GM12878 (cell line): ENCODE results near the gene CEP68.

Experiments used
- CEBPB ChIP-seq, 2 experiments: fragments of 150-350 bp in 1 of 2; IDR thresholded peaks; 2 replicates each; pipeline ENCODE4 v1.6.1; 2012 to 2014; ENCODE audit warnings: low read depth in 2 of 2, low read length in 2 of 2, borderline replicate concordance in 1 of 2, inconsistent platforms in 1 of 2
- CHD2 ChIP-seq: IDR thresholded peaks from 2 replicates; pipeline ENCODE4 v1.6.1; 2011; ENCODE audit warnings: low read depth, low read length, improper control_type of control experiment, borderline replicate concordance
- CREM ChIP-seq: IDR thresholded peaks from 2 replicates; pipeline ENCODE4 v1.6.1; 2014; ENCODE audit warnings: antibody characterized with exemption, low read depth
- CTCF ChIP-seq, 3 experiments: IDR thresholded peaks in 2 of 3; conservative IDR thresholded peaks in 1 of 3; 2 replicates each; pipeline ENCODE4 v1.5.1; 2011; ENCODE audit warnings: low read depth in 3 of 3, low read length in 3 of 3, mild to moderate bottlenecking in 3 of 3, control low read depth in 2 of 3, moderate library complexity in 2 of 3, inconsistent platforms in 1 of 3, mixed read lengths in 1 of 3; ENCODE audit not compliant: control insufficient read depth in 2 of 3, insufficient read depth in 1 of 3; ENCODE audit errors: extremely low read depth in 1 of 3
- FOXM1 ChIP-seq: IDR thresholded peaks from 2 replicates; pipeline ENCODE4 v1.6.1; 2012; ENCODE audit warnings: low read depth, mild to moderate bottlenecking, inconsistent platforms, low read length, moderate library complexity
- HCFC1 ChIP-seq: fragments of 150-350 bp; IDR thresholded peaks from 2 replicates; pipeline ENCODE4 v1.6.1; 2014; ENCODE audit warnings: low read length
- IKZF2 ChIP-seq, 2 experiments: fragments of 450-650 bp; IDR thresholded peaks; 2 replicates each; pipeline ENCODE4 v1.6.1; 2017; ENCODE audit warnings: mild to moderate bottlenecking in 2 of 2, moderate library complexity in 2 of 2
- JUNB ChIP-seq: IDR thresholded peaks from 2 replicates; pipeline ENCODE4 v1.6.1; 2016; ENCODE audit warnings: antibody characterized with exemption, mild to moderate bottlenecking
- KAT2A ChIP-seq: conservative IDR thresholded peaks from 2 replicates; pipeline ENCODE4 v1.6.1; 2011; ENCODE audit warnings: low read depth, low read length; ENCODE audit not compliant: control insufficient read depth
- MXI1 ChIP-seq: fragments of 150-350 bp; IDR thresholded peaks from 2 replicates; pipeline ENCODE4 v1.6.1; 2011; ENCODE audit warnings: low read depth, mild to moderate bottlenecking, inconsistent platforms, low read length, improper control_type of control experiment
- NFIC ChIP-seq: IDR thresholded peaks from 2 replicates; pipeline ENCODE4 v1.6.1; 2012; ENCODE audit warnings: low read depth, mild to moderate bottlenecking, inconsistent platforms, low read length, moderate library complexity
- POLR2A ChIP-seq: IDR thresholded peaks from 2 replicates; pipeline ENCODE4 v1.6.1; 2011; ENCODE audit warnings: low read depth, mild to moderate bottlenecking, low read length
- YY1 ChIP-seq: IDR thresholded peaks from 2 replicates; pipeline ENCODE4 v1.6.1; 2011; ENCODE audit warnings: low read depth, mild to moderate bottlenecking, low read length
- ZNF24 ChIP-seq: fragments of 450-650 bp; IDR thresholded peaks from 2 replicates; pipeline ENCODE4 v1.6.1; 2017; ENCODE audit warnings: antibody characterized with exemption, mild to moderate bottlenecking

- TF ChIP-seq CHD2 (no peak), IKZF2 (IDR thresholded peaks at IDR 0.05) (no peak), POLR2A (no peak), HCFC1 (no peak), FOXM1 (no peak), MXI1 (no peak), KAT2A (no peak), CTCF (IDR thresholded peaks at IDR 0.05 in 2 of 3, conservative IDR thresholded peaks at IDR 0.05 in 1 of 3; ENCODE audit: control insufficient read depth in 2 of 3, extremely low read depth in 1 of 3, insufficient read depth in 1 of 3, low read depth in 3 of 3, low read length in 3 of 3) (no peak), CREM (no peak), CEBPB (IDR thresholded peaks at IDR 0.05; ENCODE audit: borderline replicate concordance in 1 of 2, low read depth in 2 of 2, low read length in 2 of 2) (no peak), JUNB (no peak), YY1 (no peak), NFIC (no peak), ZNF24 (no peak)
Observed at GRCh38 chr2:65054749-65055421, 1.3 kb upstream of the CEP68 start.
